ENCODE results near the gene ANKRD23.
"Not testable (repeated sequence)": the region's sequence is repeated elsewhere in the genome, so short reads cannot be mapped to it uniquely, and the experiment has no call there.

Gene ANKRD23

GRCh38 chr2:96798733-96799622, 44.8 kb downstream of the ANKRD23 start:
- DNase-seq (ENCODE audit: low spot score): no peak

GRCh38 chr2:96797066-96797625, 46.7 kb downstream of the ANKRD23 start:
- DNase-seq (ENCODE audit: low spot score): no peak

- not testable (repeated sequence) for DNase-seq (ENCODE audit: low spot score)
These were observed 47.3 kb downstream of the ANKRD23 start for GRCh38 chr2:96796497-96796896.

GRCh38 chr2:96795076-96795475, 48.7 kb downstream of the ANKRD23 start:
- no peak for DNase-seq (ENCODE audit: low spot score)

- DNase-seq (ENCODE audit: low spot score): no peak
These were observed 50.8 kb downstream of the ANKRD23 start for GRCh38 chr2:96792772-96793749.

- DNase-seq (ENCODE audit: low spot score): no peak
These were observed 54.6 kb downstream of the ANKRD23 start for GRCh38 chr2:96789245-96789617.

GRCh38 chr2:96788442-96789244, 55.2 kb downstream of the ANKRD23 start:
- no peak for DNase-seq (ENCODE audit: low spot score)

Small RNA genes lying within 50 kb of the gene (small RNA-seq; reads per million reads assigned to genes)
- 0 to 0.03 reads per million in 2 experiments for gene MIR3127

All from SK-N-DZ (cell line).